Measurements from ENCODE around the gene SLC11A2.
A peak's percentile ranks its signal among the peaks of the same experiment; 100 is the strongest.
"Not testable (repeated sequence)": the region's sequence is repeated elsewhere in the genome, so short reads cannot be mapped to it uniquely, and the experiment has no call there.

SLC11A2 gene

GRCh38 chr12:50949801-50950302 lies 76.3 kb downstream of the SLC11A2 start:
- no peak overlapping the region for H2AFZ ChIP-seq (ENCODE audit: low read length, unreplicated experiment)
- no peaks in the 10 kb centered on the region for H3K27me3 ChIP-seq (ENCODE audit: insufficient read depth, low read length)
- H3K36me3 ChIP-seq (ENCODE audit: insufficient read depth, low read length) = no peaks in the 10 kb centered on the region
- no peaks in the 10 kb centered on the region for H3K4me1 ChIP-seq (ENCODE audit: control insufficient read depth, insufficient read depth, low read length, unreplicated experiment)
- no peak overlapping the region for H3K27ac ChIP-seq (ENCODE audit: low read depth, low read length)
- H3K79me2 ChIP-seq (ENCODE audit: control insufficient read depth, insufficient read depth, low read length, unreplicated experiment) = no peaks in the 10 kb centered on the region
- no peak overlapping the region for H3K4me3 ChIP-seq (ENCODE audit: low read depth, low read length)

GRCh38 chr12:50948798-50949197 lies 77.4 kb downstream of the SLC11A2 start:
- no peak overlapping the region for H3K27ac ChIP-seq (ENCODE audit: low read depth, low read length)
- no peak overlapping the region for H2AFZ ChIP-seq (ENCODE audit: low read length, unreplicated experiment)
- H3K36me3 ChIP-seq (ENCODE audit: insufficient read depth, low read length) = no peaks in the 10 kb centered on the region
- H3K4me1 ChIP-seq (ENCODE audit: control insufficient read depth, insufficient read depth, low read length, unreplicated experiment) = no peaks in the 10 kb centered on the region
- no peaks in the 10 kb centered on the region for H3K27me3 ChIP-seq (ENCODE audit: insufficient read depth, low read length)
- H3K79me2 ChIP-seq (ENCODE audit: control insufficient read depth, insufficient read depth, low read length, unreplicated experiment) = no peaks in the 10 kb centered on the region
- no peak overlapping the region for H3K4me3 ChIP-seq (ENCODE audit: low read depth, low read length)

- H3K4me1 ChIP-seq (ENCODE audit: control insufficient read depth, insufficient read depth, low read length, unreplicated experiment) = no peaks in the 10 kb centered on the region
- no peaks in the 10 kb centered on the region for H3K36me3 ChIP-seq (ENCODE audit: insufficient read depth, low read length)
- H3K27ac ChIP-seq (ENCODE audit: low read depth, low read length) = no peak overlapping the region
- H2AFZ ChIP-seq (ENCODE audit: low read length, unreplicated experiment) = no peak overlapping the region
- no peaks in the 10 kb centered on the region for H3K27me3 ChIP-seq (ENCODE audit: insufficient read depth, low read length)
- H3K4me3 ChIP-seq (ENCODE audit: low read depth, low read length) = no peak overlapping the region
- H3K79me2 ChIP-seq (ENCODE audit: control insufficient read depth, insufficient read depth, low read length, unreplicated experiment) = no peaks in the 10 kb centered on the region
Measured at GRCh38 chr12:50947933-50948626, 78.1 kb downstream of the SLC11A2 start.

GRCh38 chr12:50937653-50938052 lies 88.5 kb downstream of the SLC11A2 start:
- no peak overlapping the region for H3K27ac ChIP-seq (ENCODE audit: low read depth, low read length)
- H3K27me3 ChIP-seq (ENCODE audit: insufficient read depth, low read length) = no peaks in the 10 kb centered on the region
- no peaks in the 10 kb centered on the region for H3K79me2 ChIP-seq (ENCODE audit: control insufficient read depth, insufficient read depth, low read length, unreplicated experiment)
- peaks cover 5% of the 10 kb centered on the region; the same call in 1 of the 2 replicates for H3K36me3 ChIP-seq (ENCODE audit: insufficient read depth, low read length)
- H2AFZ ChIP-seq (ENCODE audit: low read length, unreplicated experiment) = no peak overlapping the region
- H3K4me3 ChIP-seq (ENCODE audit: low read depth, low read length) = no peak overlapping the region
- peaks cover 15% of the 10 kb centered on the region for H3K4me1 ChIP-seq (ENCODE audit: control insufficient read depth, insufficient read depth, low read length, unreplicated experiment)

- peaks cover 6% of the 10 kb centered on the region; the same call in 1 of the 2 replicates for H3K36me3 ChIP-seq (ENCODE audit: insufficient read depth, low read length)
- H2AFZ ChIP-seq (ENCODE audit: low read length, unreplicated experiment) = no peak overlapping the region
- no peaks in the 10 kb centered on the region for H3K27me3 ChIP-seq (ENCODE audit: insufficient read depth, low read length)
- peaks cover 15% of the 10 kb centered on the region for H3K4me1 ChIP-seq (ENCODE audit: control insufficient read depth, insufficient read depth, low read length, unreplicated experiment)
- no peaks in the 10 kb centered on the region for H3K79me2 ChIP-seq (ENCODE audit: control insufficient read depth, insufficient read depth, low read length, unreplicated experiment)
- H3K4me3 ChIP-seq (ENCODE audit: low read depth, low read length) = no peak overlapping the region
- H3K27ac ChIP-seq (ENCODE audit: low read depth, low read length) = no peak overlapping the region
Measured at GRCh38 chr12:50936821-50937530, 89.2 kb downstream of the SLC11A2 start.

- Histone ChIP-seq H2AFZ (ENCODE audit: low read length, unreplicated experiment) (peak overlapping the region; percentile 43), H3K27ac (ENCODE audit: low read depth, low read length) (peak overlapping the region; percentile 49), H3K79me2 (ENCODE audit: control insufficient read depth, insufficient read depth, low read length, unreplicated experiment) (no peaks in the 10 kb centered on the region), H3K4me3 (ENCODE audit: low read depth, low read length) (peak overlapping the region; percentile 44), H3K4me1 (ENCODE audit: control insufficient read depth, insufficient read depth, low read length, unreplicated experiment) (peaks cover 15% of the 10 kb centered on the region), H3K27me3 (ENCODE audit: insufficient read depth, low read length) (no peaks in the 10 kb centered on the region), H3K36me3 (ENCODE audit: insufficient read depth, low read length) (peaks cover 8% of the 10 kb centered on the region)
Measured at GRCh38 chr12:50934981-50935807, 91.0 kb downstream of the SLC11A2 start.

- Histone ChIP-seq H3K27me3 (ENCODE audit: insufficient read depth, low read length) (no peaks in the 10 kb centered on the region), H3K4me3 (ENCODE audit: low read depth, low read length) (peak overlapping the region; percentile 44), H2AFZ (ENCODE audit: low read length, unreplicated experiment) (peak overlapping the region; percentile 43), H3K36me3 (ENCODE audit: insufficient read depth, low read length) (peaks cover 8% of the 10 kb centered on the region), H3K79me2 (ENCODE audit: control insufficient read depth, insufficient read depth, low read length, unreplicated experiment) (no peaks in the 10 kb centered on the region), H3K27ac (ENCODE audit: low read depth, low read length) (peak overlapping the region; percentile 49), H3K4me1 (ENCODE audit: control insufficient read depth, insufficient read depth, low read length, unreplicated experiment) (peaks cover 15% of the 10 kb centered on the region)
Measured at GRCh38 chr12:50934371-50934851, 91.8 kb downstream of the SLC11A2 start.

- Histone ChIP-seq H3K27ac (ENCODE audit: low read depth, low read length) (no peak overlapping the region), H3K4me1 (ENCODE audit: control insufficient read depth, insufficient read depth, low read length, unreplicated experiment) (peaks cover 15% of the 10 kb centered on the region), H3K36me3 (ENCODE audit: insufficient read depth, low read length) (peaks cover 6% of the 10 kb centered on the region)
Measured at GRCh38 chr12:50933459-50934124, 92.6 kb downstream of the SLC11A2 start.

GRCh38 chr12:50932787-50933280 lies 93.3 kb downstream of the SLC11A2 start:
- H2AFZ ChIP-seq (ENCODE audit: low read length, unreplicated experiment) = no peak overlapping the region
- H3K4me3 ChIP-seq (ENCODE audit: low read depth, low read length) = no peak overlapping the region
- H3K27me3 ChIP-seq (ENCODE audit: insufficient read depth, low read length) = no peaks in the 10 kb centered on the region
- H3K36me3 ChIP-seq (ENCODE audit: insufficient read depth, low read length) = peaks cover 3% of the 10 kb centered on the region; the same call in 1 of the 2 replicates
- peaks cover 22% of the 10 kb centered on the region for H3K4me1 ChIP-seq (ENCODE audit: control insufficient read depth, insufficient read depth, low read length, unreplicated experiment)
- H3K79me2 ChIP-seq (ENCODE audit: control insufficient read depth, insufficient read depth, low read length, unreplicated experiment) = no peaks in the 10 kb centered on the region
- no peak overlapping the region for H3K27ac ChIP-seq (ENCODE audit: low read depth, low read length)

More at GRCh38 chr12:50933459-50934124, 92.6 kb downstream of the SLC11A2 start:
- no peaks in the 10 kb centered on the region for H3K79me2 ChIP-seq (ENCODE audit: control insufficient read depth, insufficient read depth, low read length, unreplicated experiment)
- H3K4me3 ChIP-seq (ENCODE audit: low read depth, low read length) = no peak overlapping the region
- no peaks in the 10 kb centered on the region for H3K27me3 ChIP-seq (ENCODE audit: insufficient read depth, low read length)
- no peak overlapping the region for H2AFZ ChIP-seq (ENCODE audit: low read length, unreplicated experiment)

GRCh38 chr12:50930477-50930876 lies 95.7 kb downstream of the SLC11A2 start:
- H3K79me2 ChIP-seq (ENCODE audit: control insufficient read depth, insufficient read depth, low read length, unreplicated experiment) = peaks cover 13% of the 10 kb centered on the region
- not testable (repeated sequence) for H3K4me3 ChIP-seq (ENCODE audit: low read depth, low read length); H2AFZ ChIP-seq (ENCODE audit: low read length, unreplicated experiment); H3K27ac ChIP-seq (ENCODE audit: low read depth, low read length); H3K27me3 ChIP-seq (ENCODE audit: insufficient read depth, low read length); H3K36me3 ChIP-seq (ENCODE audit: insufficient read depth, low read length)
- H3K4me1 ChIP-seq (ENCODE audit: control insufficient read depth, insufficient read depth, low read length, unreplicated experiment) = peaks cover 25% of the 10 kb centered on the region

All from ACC112 (cell line).